A549 (cell line): ENCODE data around the gene RPL26. TPM values are rescaled to one million over a fixed set of nuclear protein-coding genes. Genes with fewer than 3 reads are reported as not detected.

ENCODE experiments used
- ATAC-seq, 2 experiments: fragments of 200-7000 bp in 1 of 2; fragments of >200 bp in 1 of 2; cut with Nextera tagmentation in 1 of 2; cut with Tn5 transposase in 1 of 2; 3 replicates each; pipeline versions ENCODE4 v1.8.0 to v1.9.1; 2018 to 2020; ENCODE audit warnings: mild to moderate bottlenecking in 1 of 2, moderate library complexity in 1 of 2
- CTCF ChIA-PET: fragments of 300-600 bp; sonication (Branson Sonifier 250); formaldehyde crosslinking; extraction: SDS; loops from one replicate; lab custom pipeline; 2021; ENCODE audit warnings: antibody characterized with exemption, inconsistent platforms; lab: Yijun Ruan, JAX
- POLR2A ChIA-PET: fragments of 350-600 bp; formaldehyde crosslinking; extraction: SDS; loops from one replicate; lab custom pipeline; 2021; ENCODE audit warnings: antibody characterized with exemption, inconsistent platforms; lab: Yijun Ruan, JAX
- DNase-seq, 2 experiments: peaks; one replicate each; pipeline versions ENCODE4 v3.0.0 to v3.0.0-alpha.2; 2011 to 2016; ENCODE audit warnings: low read depth in 1 of 2, low spot score in 1 of 2
- FAIRE-seq: peaks from 2 replicates; lab custom pipeline; 2011; peaks lifted over from hg19 to GRCh38; lab: Jason Lieb, UNC
- H3K27ac ChIP-seq, 2 experiments: fragments of >200 bp; sonication (Bioruptor Twin); formaldehyde crosslinking; 3 replicates each; pipeline ENCODE4 v1.5.1; 2016 to 2017
- H3K4me1 ChIP-seq: fragments of >200 bp; sonication (Bioruptor Twin); formaldehyde crosslinking; 3 replicates; pipeline ENCODE4 v1.6.1; 2016
- H3K4me2 ChIP-seq: fragments of >200 bp; sonication (Bioruptor Twin); formaldehyde crosslinking; 3 replicates; pipeline ENCODE4 v1.6.1; 2016
- H3K4me3 ChIP-seq: fragments of >200 bp; sonication (Bioruptor Twin); formaldehyde crosslinking; 3 replicates; pipeline ENCODE4 v1.5.1; 2016
- H3K9me3 ChIP-seq: fragments of >200 bp; sonication (Bioruptor Twin); formaldehyde crosslinking; 3 replicates; pipeline ENCODE4 v1.6.1; 2016
- BHLHE40 ChIP-seq: IDR thresholded peaks from 2 replicates; pipeline ENCODE4 v1.6.1; 2012; ENCODE audit warnings: low read depth, low read length, inconsistent platforms
- CEBPB ChIP-seq, 2 experiments: fragments of >200 bp in 1 of 2; sonication (Bioruptor Twin) in 1 of 2; formaldehyde crosslinking in 1 of 2; IDR thresholded peaks; 2 replicates each; pipeline ENCODE4 v1.6.1; 2012 to 2016
- CHD4 ChIP-seq: fragments of 200-600 bp; sonication (generic); IDR thresholded peaks from 2 replicates; pipeline ENCODE4 v1.6.1; 2016; ENCODE audit warnings: antibody characterized with exemption, mild to moderate bottlenecking, borderline replicate concordance
- EHMT2 ChIP-seq: fragments of 200-600 bp; sonication (generic); IDR thresholded peaks from 2 replicates; pipeline ENCODE4 v1.6.1; 2016; ENCODE audit warnings: antibody characterized with exemption, low read depth, mild to moderate bottlenecking, moderate library complexity
- ELK1 ChIP-seq: fragments of 150-350 bp; IDR thresholded peaks from 2 replicates; pipeline ENCODE4 v1.6.1; 2014; ENCODE audit warnings: low read depth, mild to moderate bottlenecking, low read length
- FOSB ChIP-seq: fragments of 250-450 bp; sonication (Bioruptor Pico); IDR thresholded peaks from 2 replicates; pipeline ENCODE4 v1.5.0; 2020; ENCODE audit warnings: mild to moderate bottlenecking, moderate library complexity
- FOSL2 ChIP-seq, 2 experiments: fragments of 450-650 bp in 1 of 2; fragments of >200 bp in 1 of 2; sonication (Bioruptor Twin) in 1 of 2; formaldehyde crosslinking; IDR thresholded peaks; 2 replicates each; pipeline versions ENCODE4 v1.5.0 to v1.6.1; 2016 to 2020; ENCODE audit warnings: mild to moderate bottlenecking in 1 of 2, moderate library complexity in 1 of 2
- HDAC2 ChIP-seq: fragments of 200-600 bp; sonication (generic); IDR thresholded peaks from 2 replicates; pipeline ENCODE4 v1.6.1; 2016
- HOXB13 ChIP-seq: fragments of 250-450 bp; sonication (Bioruptor Pico); IDR thresholded peaks from 2 replicates; pipeline ENCODE4 v1.5.0; 2020; ENCODE audit warnings: low read depth, mild to moderate bottlenecking, moderate library complexity
- HOXB5 ChIP-seq: fragments of 250-450 bp; sonication (Bioruptor Pico); IDR thresholded peaks from 2 replicates; pipeline ENCODE4 v1.5.0; 2020; ENCODE audit warnings: mild to moderate bottlenecking, moderate library complexity
- KDM1A ChIP-seq: fragments of 200-600 bp; sonication (generic); IDR thresholded peaks from 2 replicates; pipeline ENCODE4 v1.6.1; 2016; ENCODE audit warnings: low read depth, mild to moderate bottlenecking
- KDM5A ChIP-seq: fragments of 200-600 bp; sonication (generic); IDR thresholded peaks from 2 replicates; pipeline ENCODE4 v1.6.1; 2016; ENCODE audit warnings: antibody characterized with exemption, mild to moderate bottlenecking
- MAZ ChIP-seq: fragments of 150-350 bp; IDR thresholded peaks from 2 replicates; pipeline ENCODE4 v1.6.1; 2014; ENCODE audit warnings: antibody characterized with exemption, low read depth, low read length, borderline replicate concordance
- MYC ChIP-seq: IDR thresholded peaks from 2 replicates; pipeline ENCODE4 v1.6.1; 2012; ENCODE audit warnings: mild to moderate bottlenecking, inconsistent platforms, low read length, improper control_type of control experiment, borderline replicate concordance
- PBX3 ChIP-seq: IDR thresholded peaks from 2 replicates; pipeline ENCODE4 v1.6.1; 2012
- PHF8 ChIP-seq: fragments of 200-600 bp; sonication (generic); IDR thresholded peaks from 2 replicates; pipeline ENCODE4 v1.6.1; 2016; ENCODE audit warnings: low read depth, mild to moderate bottlenecking, antibody characterized with exemption, moderate library complexity, borderline replicate concordance
- POLR2A ChIP-seq: IDR thresholded peaks from 2 replicates; pipeline ENCODE4 v1.6.1; 2012; ENCODE audit warnings: mild to moderate bottlenecking, low read length
- RAD21 ChIP-seq, 2 experiments: fragments of >200 bp in 1 of 2; sonication (Bioruptor Twin) in 1 of 2; formaldehyde crosslinking in 1 of 2; IDR thresholded peaks in 1 of 2; conservative IDR thresholded peaks in 1 of 2; 2 replicates in 1 of 2; 3 replicates in 1 of 2; pipeline ENCODE4 v1.6.1; 2012 to 2018; ENCODE audit warnings: inconsistent platforms in 1 of 2
- RARB ChIP-seq: fragments of 250-450 bp; sonication (Bioruptor Pico); IDR thresholded peaks from 2 replicates; pipeline ENCODE4 v1.8.0; 2021; ENCODE audit warnings: mild to moderate bottlenecking, moderate library complexity
- SMC3 ChIP-seq: fragments of >200 bp; sonication (Bioruptor Twin); formaldehyde crosslinking; IDR thresholded peaks from 3 replicates; pipeline ENCODE4 v1.6.1; 2018; ENCODE audit warnings: inconsistent platforms
- TP53 ChIP-seq: fragments of 250-450 bp; sonication (Bioruptor Pico); IDR thresholded peaks from 2 replicates; pipeline ENCODE4 v1.5.0; 2021; ENCODE audit warnings: mild to moderate bottlenecking, moderate library complexity
- ZFP36 ChIP-seq: fragments of 450-650 bp; IDR thresholded peaks from 2 replicates; pipeline ENCODE4 v1.6.1; 2014; ENCODE audit warnings: borderline replicate concordance; ENCODE audit not compliant: partially characterized antibody
- ZSCAN20 ChIP-seq: fragments of 250-450 bp; sonication (Bioruptor Pico); IDR thresholded peaks from 2 replicates; pipeline ENCODE4 v1.8.0; 2022; ENCODE audit warnings: mild to moderate bottlenecking, moderate library complexity
- WGBS: methylation state at CpG from one replicate; pipeline ENCODE4 v1.1.6; 2017; ENCODE audit errors: missing lambda C conversion rate; 5-methylcytosine and 5-hydroxymethylcytosine counted together
- polyA plus RNA-seq, 4 experiments: library from polyadenylated mRNA; depleted of rRNA in 3 of 4; stranded (reverse); fragments of >200 nt; fragmentation: RNase III in 1 of 4; extraction: RNeasy Plus Mini Kit Qiagen cat#74134 plus additional on column Dnase treatment in 1 of 4; gene quantifications; 2 replicates in 3 of 4; 3 replicates in 1 of 4; pipeline ENCODE4 v1.2.3, GENCODE V29; 2011 to 2017
- TF ChIP-seq, protein P1 (sequence below): fragments of >200 bp; sonication (Bioruptor Twin); formaldehyde crosslinking; IDR thresholded peaks from 3 replicates; pipeline ENCODE4 v1.5.1; 2016
- TF ChIP-seq, protein P2 (sequence below): IDR thresholded peaks from 2 replicates; pipeline ENCODE4 v1.6.1; 2012; ENCODE audit warnings: low read depth, borderline replicate concordance
- TF ChIP-seq, protein P3 (sequence below): fragments of 250-450 bp; sonication (Bioruptor Pico); IDR thresholded peaks from 2 replicates; pipeline ENCODE4 v1.5.0; 2020; ENCODE audit warnings: low read depth, mild to moderate bottlenecking, moderate library complexity

Gene RPL26
- polyA plus RNA-seq, 2 of the 4 experiments (the other 2 are of a cell fraction): 5,521 to 7,141 TPM

GRCh38 chr17:8345052-8345690 is 37.8 kb downstream of the RPL26 start:
- no peak overlapping the region for H3K4me3 ChIP-seq
- 19% methylated on average over 6 of the region's 6 CpGs for WGBS
- no peaks in the 10 kb centered on the region for H3K4me1 ChIP-seq
- H3K9me3 ChIP-seq: no peaks in the 10 kb centered on the region
- FAIRE-seq: no peak
- TF ChIP-seq PHF8: no peak
- no peak for TF ChIP-seq CEBPB (IDR thresholded peaks at IDR 0.05)
- TF ChIP-seq POLR2A: no peak
- no peak for TF ChIP-seq KDM5A
- TF ChIP-seq CHD4: no peak
- TF ChIP-seq ELK1: no peak
- TF ChIP-seq, protein P1, sequence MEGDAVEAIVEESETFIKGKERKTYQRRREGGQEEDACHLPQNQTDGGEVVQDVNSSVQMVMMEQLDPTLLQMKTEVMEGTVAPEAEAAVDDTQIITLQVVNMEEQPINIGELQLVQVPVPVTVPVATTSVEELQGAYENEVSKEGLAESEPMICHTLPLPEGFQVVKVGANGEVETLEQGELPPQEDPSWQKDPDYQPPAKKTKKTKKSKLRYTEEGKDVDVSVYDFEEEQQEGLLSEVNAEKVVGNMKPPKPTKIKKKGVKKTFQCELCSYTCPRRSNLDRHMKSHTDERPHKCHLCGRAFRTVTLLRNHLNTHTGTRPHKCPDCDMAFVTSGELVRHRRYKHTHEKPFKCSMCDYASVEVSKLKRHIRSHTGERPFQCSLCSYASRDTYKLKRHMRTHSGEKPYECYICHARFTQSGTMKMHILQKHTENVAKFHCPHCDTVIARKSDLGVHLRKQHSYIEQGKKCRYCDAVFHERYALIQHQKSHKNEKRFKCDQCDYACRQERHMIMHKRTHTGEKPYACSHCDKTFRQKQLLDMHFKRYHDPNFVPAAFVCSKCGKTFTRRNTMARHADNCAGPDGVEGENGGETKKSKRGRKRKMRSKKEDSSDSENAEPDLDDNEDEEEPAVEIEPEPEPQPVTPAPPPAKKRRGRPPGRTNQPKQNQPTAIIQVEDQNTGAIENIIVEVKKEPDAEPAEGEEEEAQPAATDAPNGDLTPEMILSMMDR: no peak
- peak; percentile 55 to 62 for ATAC-seq
- ChIA-PET POLR2A (no interaction called here), CTCF (interaction anchor here (0.8 to 2.5 kb wide), 5 partner anchors 15 to 284 kb away, joined by 3 to 7 read pairs (median 3); no protein-coding TSS in a partner anchor)
- no peak for DNase-seq
- no peak overlapping the region for H3K4me2 ChIP-seq
- H3K27ac ChIP-seq: no peak overlapping the region

GRCh38 chr17:8341456-8341855 is 41.5 kb downstream of the RPL26 start:
- Histone ChIP-seq H3K4me2 (no peak overlapping the region), H3K4me3 (no peak overlapping the region), H3K4me1 (no peaks in the 10 kb centered on the region), H3K9me3 (no peaks in the 10 kb centered on the region), H3K27ac (no peak overlapping the region)
- 62% methylated on average over 4 of the region's 4 CpGs for WGBS
- POLR2A ChIA-PET: interaction anchor here (0.6 kb wide), 1 partner anchor 93 kb away, joined by 3 read pairs; the partner anchor contains the start of gene CTC1
- ATAC-seq: no peak
- DNase-seq: no peak
- FAIRE-seq: no peak
- TF ChIP-seq, protein P2, sequence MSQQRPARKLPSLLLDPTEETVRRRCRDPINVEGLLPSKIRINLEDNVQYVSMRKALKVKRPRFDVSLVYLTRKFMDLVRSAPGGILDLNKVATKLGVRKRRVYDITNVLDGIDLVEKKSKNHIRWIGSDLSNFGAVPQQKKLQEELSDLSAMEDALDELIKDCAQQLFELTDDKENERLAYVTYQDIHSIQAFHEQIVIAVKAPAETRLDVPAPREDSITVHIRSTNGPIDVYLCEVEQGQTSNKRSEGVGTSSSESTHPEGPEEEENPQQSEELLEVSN: no peak
- TF ChIP-seq BHLHE40: no peak
- no peak for TF ChIP-seq KDM1A
- CTCF ChIA-PET: interaction anchor here (0.6 to 1.3 kb wide), 4 partner anchors 15 to 95 kb away, joined by 3 to 4 read pairs (median 4); no protein-coding TSS in a partner anchor

GRCh38 chr17:8339540-8339939 is 43.5 kb downstream of the RPL26 start, which contains the start of gene ODF4:
TSS of gene ODF4 (plus strand) at chr17:8339840. CDS start at chr17:8340052, 212 bp downstream.
- Histone ChIP-seq H3K27ac (no peak within 1 kb of the TSS), H3K9me3 (no peaks in the 10 kb centered on the region), H3K4me2 (no peak within 1 kb of the TSS), H3K4me1 (no peaks in the 10 kb centered on the region), H3K4me3 (no peak within 1 kb of the TSS)
- ChIA-PET CTCF (interaction anchor here (0.6 to 4.5 kb wide), 6 partner anchors 12 to 239 kb away, joined by 3 to 16 read pairs (median 4); no protein-coding TSS in a partner anchor), POLR2A (no interaction called here)
- no peak for FAIRE-seq
- TF ChIP-seq SMC3 (no peak), HOXB5 (no peak), PBX3 (no peak), RARB (CRISPR knock-in tag) (no peak), PHF8 (no peak), FOSB (CRISPR knock-in tag) (no peak), RAD21 (conservative IDR thresholded peaks at IDR 0.05 in 1 of 2, IDR thresholded peaks at IDR 0.05 in 1 of 2) (no peak), ZFP36 (no peak), TP53 (no peak), ZSCAN20 (CRISPR knock-in tag) (no peak), MYC (no peak), POLR2A (no peak), FOSL2 (IDR thresholded peaks at IDR 0.05) (no peak), FOSL2 (CRISPR knock-in tag; IDR thresholded peaks at IDR 0.05) (no peak), CHD4 (no peak), EHMT2 (no peak), CEBPB (IDR thresholded peaks at IDR 0.05) (no peak), HDAC2 (no peak), HOXB13 (no peak), MAZ (no peak)
- TF ChIP-seq, protein P3, sequence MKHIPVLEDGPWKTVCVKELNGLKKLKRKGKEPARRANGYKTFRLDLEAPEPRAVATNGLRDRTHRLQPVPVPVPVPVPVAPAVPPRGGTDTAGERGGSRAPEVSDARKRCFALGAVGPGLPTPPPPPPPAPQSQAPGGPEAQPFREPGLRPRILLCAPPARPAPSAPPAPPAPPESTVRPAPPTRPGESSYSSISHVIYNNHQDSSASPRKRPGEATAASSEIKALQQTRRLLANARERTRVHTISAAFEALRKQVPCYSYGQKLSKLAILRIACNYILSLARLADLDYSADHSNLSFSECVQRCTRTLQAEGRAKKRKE: no peak
- ATAC-seq: no peak
- no peak for DNase-seq
- WGBS: 32% methylated on average over 2 of the region's 2 CpGs
